Measurements from ENCODE around the gene OLIG1. TPM values are rescaled to one million over a fixed set of nuclear protein-coding genes. Genes with fewer than 3 reads are reported as not detected.

The OLIG1 gene
- total and polyA plus RNA-seq, 2 of the 8 experiments (the other 6 are each of a cell fraction or from before 2014, with no cell fraction given): 0.65 to 1.2 TPM

DNA sequence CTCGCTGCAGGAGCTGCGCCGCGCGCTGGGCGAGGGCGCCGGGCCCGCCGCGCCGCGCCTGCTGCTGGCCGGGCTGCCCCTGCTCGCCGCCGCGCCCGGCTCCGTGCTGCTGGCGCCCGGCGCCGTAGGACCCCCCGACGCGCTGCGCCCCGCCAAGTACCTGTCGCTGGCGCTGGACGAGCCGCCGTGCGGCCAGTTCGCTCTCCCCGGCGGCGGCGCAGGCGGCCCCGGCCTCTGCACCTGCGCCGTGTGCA is 730 bp downstream of the OLIG1 start:
- Histone ChIP-seq H2BK20ac (ENCODE audit: low read length) (no peak overlapping the region), H3K18ac (ENCODE audit: extremely low read depth, low read length) (no peak overlapping the region), H4K20me1 (replicated peaks in 1 of 2; ENCODE audit: control insufficient read depth in 1 of 2, insufficient read depth in 2 of 2, low read length in 2 of 2) (peaks cover 0 to 6% of the 10 kb centered on the region in 2 experiments), H3K79me1 (ENCODE audit: low read depth, low read length) (no peaks in the 10 kb centered on the region), H2BK5ac (ENCODE audit: low read depth, low read length) (no peak overlapping the region), H3K4me2 (ENCODE audit: insufficient read depth in 1 of 2, low read depth in 2 of 2, low read length in 2 of 2) (peak overlapping the region; percentile 80 to 88), H3K9ac (replicated peaks in 1 of 4; ENCODE audit: extremely low read depth in 1 of 4, low read depth in 3 of 4, low read length in 3 of 4) (no peak overlapping the region), H2BK120ac (replicated peaks; ENCODE audit: low read depth, low read length) (no peak overlapping the region), H4K8ac (ENCODE audit: extremely low read depth, insufficient read depth, low read length) (peak overlapping the region; percentile 17; the same call in 1 of the 2 replicates), H4K5ac (ENCODE audit: insufficient read length, low read depth, low read length) (no peak overlapping the region), H3K9me3 (ENCODE audit: insufficient read depth in 2 of 2, low read depth in 1 of 2, low read length in 1 of 2) (0 out of 4 replicates have a peak, but pooled peaks cover 0 to 3% of the 10 kb centered on the region in 2 experiments), H3K56ac (replicated peaks; ENCODE audit: insufficient read length, low read depth, low read length) (no peak overlapping the region), H3K4ac (replicated peaks; ENCODE audit: insufficient read length, low read depth, low read length) (no peak overlapping the region), H3K4me1 (replicated peaks in 1 of 4; ENCODE audit: control insufficient read depth in 3 of 4, insufficient read depth in 4 of 4, low read length in 3 of 4) (peaks cover 7 to 36% (median 19%) of the 10 kb centered on the region in 4 experiments), H3K27me3 (replicated peaks in 1 of 4; ENCODE audit: control insufficient read depth in 3 of 4, extremely low read depth in 1 of 4, insufficient read depth in 3 of 4, low read length in 3 of 4) (peaks cover 55 to 93% (median 92%) of the 10 kb centered on the region in 4 experiments), H2BK15ac (ENCODE audit: low read length) (peak overlapping the region; percentile 72; the same call in 1 of the 2 replicates), H3K14ac (ENCODE audit: insufficient read length) (no peak overlapping the region), H3K23ac (ENCODE audit: insufficient read length) (no peak overlapping the region), H3K36me3 (ENCODE audit: control insufficient read depth in 2 of 4, insufficient read depth in 4 of 4, low read length in 3 of 4) (no peaks in the 10 kb centered on the region; a peak in 1 of 8 replicates), H2BK12ac (ENCODE audit: low read depth, low read length) (no peak overlapping the region), H2AFZ (ENCODE audit: low read length) (no peak overlapping the region), H3K4me3 (ENCODE audit: extremely low read depth in 1 of 4, insufficient read depth in 2 of 4, low read depth in 3 of 4, low read length in 4 of 4) (peak overlapping the region; percentile 31 to 60 (median 34)), H3K79me2 (ENCODE audit: control insufficient read depth in 1 of 2, insufficient read depth in 2 of 2, low read length in 2 of 2) (no peaks in the 10 kb centered on the region), H4K91ac (replicated peaks; ENCODE audit: insufficient read length, low read length) (no peak overlapping the region), H3K23me2 (ENCODE audit: low read depth, low read length) (peaks cover 13% of the 10 kb centered on the region; the same call in 1 of the 2 replicates), H3K27ac (ENCODE audit: low read depth, low read length) (no peak overlapping the region), H2AK5ac (ENCODE audit: low read depth, low read length) (no peak overlapping the region)
- ChIA-PET POLR2A (ENCODE audit: partially characterized antibody) (interaction anchor here (0.5 to 1.3 kb wide), 5 partner anchors 13 to 387 kb away, joined by 3 to 4 read pairs (median 3); partner anchors contain the start of gene IFNGR2), CTCF (ENCODE audit: partially characterized antibody) (interaction anchor here (0.6 to 1.4 kb wide), 4 partner anchors 11 to 217 kb away, joined by 3 read pairs; no protein-coding TSS in a partner anchor)
- TF ChIP-seq KDM5A (IDR thresholded peaks at IDR 0.05; ENCODE audit: low read length) (no peak), TAF1 (IDR thresholded peaks at IDR 0.05; ENCODE audit: low read depth, low read length) (no peak), SP1 (IDR thresholded peaks at IDR 0.05; ENCODE audit: low read depth, low read length) (no peak), GTF2F1 (IDR thresholded peaks at IDR 0.05; ENCODE audit: borderline replicate concordance, low read depth, low read length) (no peak), SRF (IDR thresholded peaks at IDR 0.05; ENCODE audit: low read depth, low read length) (no peak), TCF12 (IDR thresholded peaks at IDR 0.05; ENCODE audit: low read depth, low read length) (no peak), CBX8 (IDR thresholded peaks at IDR 0.05; ENCODE audit: borderline replicate concordance, low read depth, low read length) (no peak), HDAC6 (IDR thresholded peaks at IDR 0.05; ENCODE audit: low read depth, low read length) (no peak), RBBP5 (IDR thresholded peaks at IDR 0.05; ENCODE audit: borderline replicate concordance, low read depth, low read length) (no peak), RNF2 (IDR thresholded peaks at IDR 0.05; ENCODE audit: borderline replicate concordance, low read depth, low read length, missing control alignments, poor library complexity, severe bottlenecking) (no peak)
- DNase-seq (ENCODE audit: low read depth in 1 of 2, low spot score in 2 of 2) (no peak), FAIRE-seq (no peak)
- 2% methylated on average over 39 of the region's 44 CpGs; no CpG with 5 or more reads in 1 of the 2 experiments for WGBS, 2 experiments (ENCODE audit: extremely low coverage in 1 of 2, insufficient coverage in 1 of 2, insufficient read length in 1 of 2, insufficient replicate concordance in 2 of 2, low coverage in 1 of 2, low lambda C conversion rate in 2 of 2, missing lambda C conversion rate in 1 of 2)

Measured in H1 (cell line).